HCT116 (cell line): ENCODE measurements around the gene CCDC57. TPM values are rescaled to one million over a fixed set of nuclear protein-coding genes. Genes with fewer than 3 reads are reported as not detected.

ENCODE experiments used
- ATAC-seq: fragments of 200-7000 bp; cut with Tn5 transposase; 2 replicates; pipeline ENCODE4 v1.9.1; 2020; ENCODE audit warnings: mild to moderate bottlenecking, moderate library complexity
- BruUV-seq: library from RNA; stranded (reverse); fragments of 400-500 nt; replicated peaks from 2 replicates; lab custom pipeline; 2021; lab: Mats Ljungman, UMichigan
- CTCF ChIA-PET: fragments of 300-600 bp; sonication (Branson Sonifier 250); formaldehyde crosslinking; loops from one replicate; lab custom pipeline; 2021; ENCODE audit warnings: antibody characterized with exemption; lab: Charles Lee
- POLR2A ChIA-PET: fragments of 300-600, 350-600 bp; sonication (Branson Sonifier 250); formaldehyde crosslinking; loops from one replicate; lab custom pipeline; 2021; ENCODE audit warnings: antibody characterized with exemption; lab: Charles Lee
- RAD21 ChIA-PET, 2 experiments: fragments of 300-600 bp; sonication (Branson Sonifier 250); formaldehyde crosslinking; loops; one replicate each; lab custom pipeline; 2023; ENCODE audit warnings: low total read pairs in 2 of 2; ENCODE audit not compliant: uncharacterized antibody in 2 of 2, unreplicated experiment in 2 of 2, low non-redundant PET in 1 of 2; lab: Charles Lee
- DNase-seq: peaks from one replicate; pipeline ENCODE4 v3.0.0-alpha.2; 2010; ENCODE audit warnings: low read depth, low spot score
- H2AFZ ChIP-seq: fragments of 200-600 bp; shearing (Covaris generic), sonication (generic); 2 replicates; pipeline ENCODE4 v1.6.1; 2017; ENCODE audit warnings: low read depth, mixed run types, mixed read lengths, antibody characterized with exemption, low read length; ENCODE audit not compliant: poor library complexity, severe bottlenecking
- H3K27ac ChIP-seq: 2 replicates; pipeline ENCODE4 v1.5.1; 2012; ENCODE audit warnings: low read depth, low read length
- H3K27me3 ChIP-seq: fragments of 200-600 bp; sonication (generic); 2 replicates; pipeline ENCODE4 v1.6.1; 2016; ENCODE audit warnings: mixed run types, low read length, mixed read lengths; ENCODE audit not compliant: insufficient read depth
- H3K36me3 ChIP-seq, 2 experiments: fragments of 200-500 bp in 1 of 2; fragments of 200-600 bp in 1 of 2; sonication (Bioruptor generic) in 1 of 2; sonication (generic) in 1 of 2; 2 replicates each; pipeline versions ENCODE4 v1.5.1 to v1.6.1; 2014 to 2016; ENCODE audit warnings: low read length in 2 of 2, inconsistent platforms in 1 of 2, mixed read lengths in 1 of 2, mixed run types in 1 of 2; ENCODE audit not compliant: insufficient read depth in 2 of 2, control insufficient read depth in 1 of 2
- H3K4me1 ChIP-seq, 2 experiments: fragments of 200-600 bp in 1 of 2; sonication (generic) in 1 of 2; 2 replicates each; pipeline versions ENCODE4 v1.5.1 to v1.6.1; 2012 to 2017; ENCODE audit warnings: low read length in 2 of 2, inconsistent platforms in 1 of 2, mild to moderate bottlenecking in 1 of 2, mixed read lengths in 1 of 2, mixed run types in 1 of 2, moderate library complexity in 1 of 2; ENCODE audit not compliant: insufficient read depth in 2 of 2, control insufficient read depth in 1 of 2
- H3K4me2 ChIP-seq: fragments of 200-600 bp; sonication (generic); 2 replicates; pipeline ENCODE4 v1.6.1; 2017; ENCODE audit warnings: mixed run types, low read length, mixed read lengths
- H3K4me3 ChIP-seq, 2 experiments: fragments of 200-600 bp in 1 of 2; sonication (generic) in 1 of 2; replicated peaks in 1 of 2; 2 replicates each; pipeline ENCODE4 v1.5.1; 2011 to 2016; ENCODE audit warnings: low read length in 2 of 2, control low read depth in 1 of 2, low read depth in 1 of 2, mild to moderate bottlenecking in 1 of 2, mixed read lengths in 1 of 2, mixed run types in 1 of 2
- H3K79me2 ChIP-seq: fragments of 200-600 bp; sonication (generic); 2 replicates; pipeline ENCODE4 v1.6.1; 2017; ENCODE audit warnings: mild to moderate bottlenecking, mixed run types, low read length, moderate library complexity, mixed read lengths; ENCODE audit not compliant: insufficient read depth
- H3K9ac ChIP-seq: fragments of 200-600 bp; sonication (generic); 2 replicates; pipeline ENCODE4 v1.6.1; 2016; ENCODE audit warnings: low read length, mixed read lengths
- H3K9me2 ChIP-seq: fragments of 200-600 bp; sonication (generic), shearing (Covaris generic); 2 replicates; pipeline ENCODE4 v1.6.1; 2017; ENCODE audit warnings: mixed run types, mild to moderate bottlenecking, moderate library complexity; ENCODE audit not compliant: insufficient read depth
- H3K9me3 ChIP-seq, 2 experiments: fragments of 200-500 bp in 1 of 2; fragments of 200-600 bp in 1 of 2; sonication (Bioruptor generic) in 1 of 2; sonication (generic) in 1 of 2; 2 replicates each; pipeline ENCODE4 v1.6.1; 2014 to 2017; ENCODE audit warnings: low read length in 2 of 2, mixed read lengths in 2 of 2, inconsistent platforms in 1 of 2, low read depth in 1 of 2, mild to moderate bottlenecking in 1 of 2, mixed run types in 1 of 2, moderate library complexity in 1 of 2; ENCODE audit not compliant: control insufficient read depth in 1 of 2, insufficient read depth in 1 of 2
- H4K20me1 ChIP-seq: fragments of 200-600 bp; sonication (generic), shearing (Covaris generic); 2 replicates; pipeline ENCODE4 v1.6.1; 2017; ENCODE audit warnings: mixed run types, mild to moderate bottlenecking, moderate library complexity; ENCODE audit not compliant: insufficient read depth
- ATF3 ChIP-seq: IDR thresholded peaks from 2 replicates; pipeline ENCODE4 v1.6.1; 2012
- CBX3 ChIP-seq: IDR thresholded peaks from 2 replicates; pipeline ENCODE4 v1.6.1; 2012; ENCODE audit warnings: low read depth
- CTCF ChIP-seq, 3 experiments: fragments of 200-600 bp in 1 of 3; sonication (generic) in 1 of 3; IDR thresholded peaks in 2 of 3; conservative IDR thresholded peaks in 1 of 3; 2 replicates each; pipeline ENCODE4 v1.5.1; 2012 to 2017; ENCODE audit warnings: low read depth in 2 of 3, low read length in 2 of 3, antibody characterized with exemption in 1 of 3, borderline replicate concordance in 1 of 3, control low read depth in 1 of 3, mild to moderate bottlenecking in 1 of 3, mixed read lengths in 1 of 3, mixed run types in 1 of 3, moderate library complexity in 1 of 3; ENCODE audit not compliant: insufficient read depth in 1 of 3
- EGR1 ChIP-seq: IDR thresholded peaks from 2 replicates; pipeline ENCODE4 v1.6.1; 2012; ENCODE audit warnings: low read depth
- ELF1 ChIP-seq: IDR thresholded peaks from 2 replicates; pipeline ENCODE4 v1.6.1; 2012; ENCODE audit warnings: low read depth, borderline replicate concordance
- EZH2 ChIP-seq: fragments of 200-600 bp; sonication (generic); IDR thresholded peaks from 2 replicates; pipeline ENCODE4 v1.6.1; 2017; ENCODE audit warnings: antibody characterized with exemption, mixed run types
- EZH2phosphoT487 ChIP-seq: fragments of 200-600 bp; IDR thresholded peaks from 2 replicates; pipeline ENCODE4 v1.6.1; 2018; ENCODE audit warnings: antibody characterized with exemption, borderline replicate concordance
- JUND ChIP-seq: IDR thresholded peaks from 2 replicates; pipeline ENCODE4 v1.6.1; 2012
- POLR2A ChIP-seq: IDR thresholded peaks from 2 replicates; pipeline ENCODE4 v1.7.0; 2011; ENCODE audit warnings: borderline replicate concordance; ENCODE audit not compliant: insufficient read depth, insufficient read length; ENCODE audit errors: extremely low read depth
- RAD21 ChIP-seq: IDR thresholded peaks from 2 replicates; pipeline ENCODE4 v1.6.1; 2012; ENCODE audit warnings: low read depth, mild to moderate bottlenecking
- SIN3A ChIP-seq: IDR thresholded peaks from 2 replicates; pipeline ENCODE4 v1.6.1; 2012; ENCODE audit warnings: low read depth
- SP1 ChIP-seq: IDR thresholded peaks from 2 replicates; pipeline ENCODE4 v1.6.1; 2012; ENCODE audit warnings: low read depth
- SRF ChIP-seq: IDR thresholded peaks from 2 replicates; pipeline ENCODE4 v1.6.1; 2012; ENCODE audit warnings: low read depth
- TCF7L2 ChIP-seq: IDR thresholded peaks from 2 replicates; pipeline ENCODE4 v1.7.0; 2011; ENCODE audit warnings: borderline replicate concordance, inconsistent platforms; ENCODE audit not compliant: insufficient read depth, insufficient read length; ENCODE audit errors: extremely low read depth
- ZBTB33 ChIP-seq: IDR thresholded peaks from 2 replicates; pipeline ENCODE4 v1.6.1; 2011; ENCODE audit warnings: mild to moderate bottlenecking, low read length, moderate library complexity; ENCODE audit not compliant: insufficient replicate concordance; ENCODE audit errors: extremely low read depth
- ZFX ChIP-seq: fragments of 450-650 bp; IDR thresholded peaks from 2 replicates; pipeline ENCODE4 v1.6.1; 2017
- ZNF274 ChIP-seq: fragments of 200-500 bp; sonication (Bioruptor generic); IDR thresholded peaks from 2 replicates; pipeline ENCODE4 v1.6.1; 2014; ENCODE audit warnings: mild to moderate bottlenecking, low read depth, low read length, inconsistent platforms
- intact Hi-C: fragments of 100-400 bp; cut with micrococcal nuclease; formaldehyde crosslinking; loops from 2 replicates; pipeline ENCODE4 v1.10.0; 2022
- total RNA-seq: library from RNA; stranded (reverse); gene quantifications from one replicate; pipeline ENCODE4 v1.2.1, GENCODE V29; 2021; ENCODE audit not compliant: unreplicated experiment

CCDC57 gene
- total RNA-seq, 1 experiment from 2014 or later = 143 TPM

- Histone ChIP-seq H3K9me3 (no peaks in the 10 kb centered on the region), H4K20me1 (no peaks in the 10 kb centered on the region), H3K27me3 (no peaks in the 10 kb centered on the region), H3K4me2 (no peak overlapping the region), H3K9me2 (no peaks in the 10 kb centered on the region), H3K27ac (no peak overlapping the region)
- CTCF ChIA-PET = no interaction called here
- no TSS peak for BruUV-seq
- intact Hi-C loops = no loop called here
- POLR2A ChIA-PET = no interaction called here
- ATAC-seq (no peak), DNase-seq (no peak)
- RAD21 ChIA-PET = no interaction called here
- TF ChIP-seq ZNF274 = no peak
- no peak for TF ChIP-seq CTCF (IDR thresholded peaks at IDR 0.05 in 2 of 3, conservative IDR thresholded peaks at IDR 0.05 in 1 of 3; ENCODE audit: borderline replicate concordance in 1 of 3, insufficient read depth in 1 of 3, low read depth in 2 of 3, low read length in 2 of 3)
- no peak for TF ChIP-seq ZFX
- TF ChIP-seq SRF = no peak
- no peak for TF ChIP-seq RAD21
- no peak for TF ChIP-seq JUND
- TF ChIP-seq CBX3 = no peak
- no peak for TF ChIP-seq ELF1
- no peak for TF ChIP-seq ATF3
- no peak for TF ChIP-seq ZBTB33
- no peak for TF ChIP-seq TCF7L2
- no peak for TF ChIP-seq SP1
- no peak for TF ChIP-seq EZH2
- TF ChIP-seq EGR1 = no peak
- TF ChIP-seq SIN3A = no peak
- TF ChIP-seq POLR2A = no peak
- TF ChIP-seq EZH2phosphoT487 = no peak
- TF ChIP-seq, all 23 proteins: peak for 0
- no peak overlapping the region for H3K4me3 ChIP-seq
- H3K4me1 ChIP-seq = peaks cover 3 to 10% of the 10 kb centered on the region in 2 experiments; a peak in 3 of 4 replicates
- no peak overlapping the region for H2AFZ ChIP-seq
- H3K36me3 ChIP-seq = peaks cover 2 to 5% of the 10 kb centered on the region in 2 experiments; a peak in 2 of 4 replicates
- no peaks in the 10 kb centered on the region for H3K79me2 ChIP-seq
- H3K9ac ChIP-seq = no peak overlapping the region
Measured at GRCh38 chr17:82112181-82112913, 100.3 kb downstream of the CCDC57 start.
